GM12878 (cell line): ENCODE data around the gene WWOX. TPM values are rescaled to one million over a fixed set of nuclear protein-coding genes. Genes with fewer than 3 reads are reported as not detected.

Source experiments
- ATAC-seq: fragments of 200-7000 bp; cut with Tn5 transposase; 3 replicates; pipeline ENCODE4 v1.9.1; 2020; ENCODE audit warnings: mild to moderate bottlenecking, moderate library complexity
- BruUV-seq: library from RNA; stranded (reverse); fragments of 400-500 nt; replicated peaks from 2 replicates; lab custom pipeline; 2021; lab: Mats Ljungman, UMichigan
- CTCF ChIA-PET: fragments of 300-600 bp; sonication (Branson Sonifier 250); formaldehyde crosslinking; extraction: SDS; loops from one replicate; lab custom pipeline; 2021; ENCODE audit warnings: inconsistent platforms; lab: Yijun Ruan, JAX
- POLR2A ChIA-PET: fragments of 350-600 bp; formaldehyde crosslinking; extraction: SDS; loops from one replicate; lab custom pipeline; 2021; ENCODE audit warnings: inconsistent platforms; lab: Charles Lee
- RAD21 ChIA-PET: fragments of 300-600 bp; sonication (Branson Sonifier 250); formaldehyde crosslinking; loops from one replicate; lab custom pipeline; 2023; ENCODE audit warnings: antibody characterized with exemption; ENCODE audit not compliant: unreplicated experiment; lab: Charles Lee
- SMC1A ChIA-PET: fragments of 300-600 bp; sonication (Branson Sonifier 250); formaldehyde crosslinking; loops from one replicate; lab custom pipeline; 2023; ENCODE audit not compliant: unreplicated experiment, uncharacterized antibody; lab: Charles Lee
- DNase-seq: peaks from one replicate; pipeline ENCODE4 v3.0.0-alpha.2; 2011; ENCODE audit warnings: low read depth, low spot score
- FAIRE-seq: peaks from 3 replicates; lab custom pipeline; 2011; peaks lifted over from hg19 to GRCh38; lab: Jason Lieb, UNC
- H2AFZ ChIP-seq: 2 replicates; pipeline ENCODE4 v1.6.0; 2011; ENCODE audit warnings: low read depth, low read length, control low read depth; ENCODE audit not compliant: control insufficient read depth
- H3K27ac ChIP-seq: 2 replicates; pipeline ENCODE4 v1.5.1; 2011; ENCODE audit warnings: control low read depth; ENCODE audit not compliant: control insufficient read depth, insufficient read depth
- H3K27me3 ChIP-seq, 2 experiments: replicated peaks in 1 of 2; 2 replicates each; pipeline versions ENCODE4 v1.6.0 to v1.6.1; 2011; ENCODE audit warnings: low read length in 1 of 2; ENCODE audit not compliant: control insufficient read depth in 2 of 2, insufficient read depth in 2 of 2
- H3K36me3 ChIP-seq, 2 experiments: 2 replicates each; pipeline ENCODE4 v1.5.1; 2011; ENCODE audit warnings: low read length in 1 of 2; ENCODE audit not compliant: control insufficient read depth in 2 of 2, insufficient read depth in 2 of 2
- H3K4me1 ChIP-seq: 2 replicates; pipeline ENCODE4 v1.6.1; 2011; ENCODE audit warnings: mild to moderate bottlenecking, low read length, moderate library complexity, mixed read lengths; ENCODE audit not compliant: control insufficient read depth, insufficient read depth
- H3K4me2 ChIP-seq: 2 replicates; pipeline ENCODE4 v1.6.0; 2011; ENCODE audit warnings: control low read depth; ENCODE audit not compliant: control insufficient read depth, insufficient read depth
- H3K4me3 ChIP-seq: fragments of 200-600 bp; sonication (generic); 2 replicates; pipeline ENCODE4 v1.5.1; 2016
- H3K79me2 ChIP-seq: 2 replicates; pipeline ENCODE4 v1.6.0; 2011; ENCODE audit warnings: low read length; ENCODE audit not compliant: control insufficient read depth, insufficient read depth
- H3K9ac ChIP-seq: 2 replicates; pipeline ENCODE4 v1.8.0; 2011; ENCODE audit warnings: low read length, control low read depth, mixed read lengths; ENCODE audit not compliant: control insufficient read depth, insufficient read depth
- H3K9me3 ChIP-seq: replicated peaks from 3 replicates; pipeline ENCODE4 v1.5.1; 2011; ENCODE audit warnings: mild to moderate bottlenecking, low read length; ENCODE audit not compliant: control insufficient read depth, insufficient read depth
- H4K20me1 ChIP-seq: 2 replicates; pipeline ENCODE4 v1.6.0; 2011; ENCODE audit not compliant: control insufficient read depth, insufficient read depth
- ASH2L ChIP-seq: fragments of 300-600, 200-600 bp; sonication (generic); IDR thresholded peaks from 2 replicates; pipeline ENCODE4 v1.6.1; 2017; ENCODE audit warnings: low read depth, mild to moderate bottlenecking, borderline replicate concordance
- E2F8 ChIP-seq: fragments of 450-650 bp; IDR thresholded peaks from 2 replicates; pipeline ENCODE4 v1.6.1; 2018; ENCODE audit warnings: mild to moderate bottlenecking, low read depth, moderate library complexity; ENCODE audit not compliant: partially characterized antibody
- IRF3 ChIP-seq: fragments of 450-650 bp; IDR thresholded peaks from 2 replicates; pipeline ENCODE4 v1.6.1; 2014; ENCODE audit warnings: mild to moderate bottlenecking
- MYB ChIP-seq: fragments of 150-350 bp; IDR thresholded peaks from 2 replicates; pipeline ENCODE4 v1.6.1; 2014; ENCODE audit warnings: mild to moderate bottlenecking, low read depth, low read length, borderline replicate concordance
- NR2C1 ChIP-seq: fragments of 450-650 bp; IDR thresholded peaks from 2 replicates; pipeline ENCODE4 v1.6.1; 2017; ENCODE audit warnings: antibody characterized with exemption, mild to moderate bottlenecking, moderate library complexity
- NRF1 ChIP-seq: conservative IDR thresholded peaks from 2 replicates; pipeline ENCODE4 v1.6.1; 2011; ENCODE audit warnings: mild to moderate bottlenecking, low read depth, low read length, improper control_type of control experiment
- SMAD5 ChIP-seq: IDR thresholded peaks from 2 replicates; pipeline ENCODE4 v1.6.1; 2016; ENCODE audit warnings: antibody characterized with exemption, low read depth
- SMARCA5 ChIP-seq: fragments of 450-650 bp; IDR thresholded peaks from 2 replicates; pipeline ENCODE4 v1.6.1; 2017; ENCODE audit warnings: mild to moderate bottlenecking
- SRF ChIP-seq, 2 experiments: IDR thresholded peaks; 2 replicates each; pipeline ENCODE4 v1.6.1; 2011; ENCODE audit warnings: low read depth in 2 of 2, low read length in 2 of 2, mild to moderate bottlenecking in 1 of 2, moderate library complexity in 1 of 2
- SUPT20H ChIP-seq: IDR thresholded peaks from 2 replicates; pipeline ENCODE4 v1.6.1; 2011; ENCODE audit warnings: low read depth, mild to moderate bottlenecking, low read length, moderate library complexity, borderline replicate concordance; ENCODE audit not compliant: control insufficient read depth
- WGBS: methylation state at CpG from one replicate; pipeline ENCODE4 v1.1.6; 2016; ENCODE audit warnings: low lambda C conversion rate; ENCODE audit not compliant: insufficient replicate concordance, insufficient coverage; ENCODE audit errors: missing lambda C conversion rate; 5-methylcytosine and 5-hydroxymethylcytosine counted together
- in situ Hi-C: fragments of 300-500 bp; cut with MboI; formaldehyde crosslinking; loops from 9 replicates; pipeline ENCODE4 v1.14.3; 2018; ENCODE audit warnings: mixed read lengths
- intact Hi-C: fragments of 100-400 bp; cut with micrococcal nuclease; formaldehyde crosslinking; loops from one replicate; pipeline ENCODE4 v1.14.2; 2022; ENCODE audit not compliant: unreplicated experiment
- polyA plus RNA-seq, 11 experiments: library from polyadenylated mRNA; depleted of rRNA in 4 of 11; unstranded in 6 of 11; stranded (reverse) in 5 of 11; fragments of >200 nt; fragmentation: Nextera tagmentation in 4 of 11; fragmentation: Illumina TruSeq in 1 of 11; extraction: Ambion mirVana in 4 of 11; extraction: Trizol in 1 of 11; gene quantifications; 1 replicate in 1 of 11; 2 replicates in 10 of 11; pipeline versions ENCODE4 v1.2.1 to v1.2.3, GENCODE V29; 2011 to 2016; ENCODE audit warnings: inconsistent platforms in 2 of 11, missing spikeins in 2 of 11, low read depth in 1 of 11
- total RNA-seq, 4 experiments: library from RNA; depleted of rRNA in 3 of 4; stranded (reverse); fragments of >200 nt in 3 of 4; fragmentation: Illumina TruSeq in 1 of 4; extraction: Trizol in 1 of 4; gene quantifications; 2 replicates each; pipeline versions ENCODE4 v1.2.1 to v1.2.3, GENCODE V29; 2013 to 2021

Gene WWOX
- total and polyA plus RNA-seq, 10 of the 15 experiments (the other 5 are each of a cell fraction or from before 2014, with no cell fraction given), result 2.8 to 24.4 (median 17.8) TPM

- no peak for TF ChIP-seq SUPT20H
- TF ChIP-seq SMAD5, result no peak
- TF ChIP-seq NRF1, result no peak
- TF ChIP-seq ASH2L, result no peak
Observed at GRCh38 chr16:79110242-79110641, 1010.8 kb downstream of the WWOX start (continued).

- intact Hi-C loops, result no loop called here
- TF ChIP-seq ASH2L (no peak), E2F8 (no peak), SRF (IDR thresholded peaks at IDR 0.05; ENCODE audit: low read depth in 2 of 2, low read length in 2 of 2) (no peak), IRF3 (no peak), NR2C1 (no peak), MYB (no peak), SMARCA5 (no peak)
- WGBS, result 0% methylated on average over 3 of the region's 3 CpGs
- no peak overlapping the region for H3K4me2 ChIP-seq
- H3K9ac ChIP-seq, result no peak overlapping the region
- DNase-seq (no peak), ATAC-seq (no peak), FAIRE-seq (no peak)
- no peaks in the 10 kb centered on the region for H3K36me3 ChIP-seq
- no peak overlapping the region for H2AFZ ChIP-seq
- BruUV-seq, result no TSS peak
- POLR2A ChIA-PET, result no interaction called here
- in situ Hi-C loops, result no loop called here
- no peak overlapping the region for H3K4me3 ChIP-seq
- no peaks in the 10 kb centered on the region for H3K79me2 ChIP-seq
- SMC1A ChIA-PET, result no interaction called here
- H3K4me1 ChIP-seq, result no peaks in the 10 kb centered on the region
- RAD21 ChIA-PET, result no interaction called here
- CTCF ChIA-PET, result no interaction called here
- H4K20me1 ChIP-seq, result no peaks in the 10 kb centered on the region
- no peak overlapping the region for H3K27ac ChIP-seq
- H3K27me3 ChIP-seq, result no peaks in the 10 kb centered on the region
- no peaks in the 10 kb centered on the region for H3K9me3 ChIP-seq
Observed at GRCh38 chr16:79110953-79111352, 1011.5 kb downstream of the WWOX start.
